IPS-20b (cell line): ENCODE data around the gene MEA1.
"Not testable (repeated sequence)": the region's sequence is repeated elsewhere in the genome, so short reads cannot be mapped to it uniquely, and the experiment has no call there.

Experiments
- H3K27ac ChIP-seq: one replicate; pipeline ENCODE4 v1.5.1; 2013; ENCODE audit warnings: low read length
- H3K27me3 ChIP-seq: 2 replicates; pipeline ENCODE4 v1.6.1; 2013; ENCODE audit warnings: mild to moderate bottlenecking, low read length, inconsistent platforms; ENCODE audit not compliant: insufficient read depth
- H3K36me3 ChIP-seq: 2 replicates; pipeline ENCODE4 v1.6.1; 2013; ENCODE audit warnings: low read depth, mild to moderate bottlenecking, inconsistent platforms, low read length, moderate library complexity; ENCODE audit not compliant: insufficient read depth
- H3K4me1 ChIP-seq: 2 replicates; pipeline ENCODE4 v1.6.1; 2013; ENCODE audit warnings: mild to moderate bottlenecking, control low read depth, inconsistent platforms, low read length, moderate library complexity; ENCODE audit not compliant: insufficient read depth
- H3K4me3 ChIP-seq: 2 replicates; pipeline ENCODE4 v1.5.1; 2013; ENCODE audit warnings: mild to moderate bottlenecking, low read length, inconsistent platforms
- H3K9ac ChIP-seq: 2 replicates; pipeline ENCODE4 v1.6.1; 2013; ENCODE audit warnings: low read depth, mild to moderate bottlenecking, inconsistent platforms, low read length, moderate library complexity
- H3K9me3 ChIP-seq: 2 replicates; pipeline ENCODE4 v1.6.1; 2013; ENCODE audit warnings: mild to moderate bottlenecking, low read depth, low read length, inconsistent platforms; ENCODE audit not compliant: insufficient read depth

The MEA1 gene

DNA sequence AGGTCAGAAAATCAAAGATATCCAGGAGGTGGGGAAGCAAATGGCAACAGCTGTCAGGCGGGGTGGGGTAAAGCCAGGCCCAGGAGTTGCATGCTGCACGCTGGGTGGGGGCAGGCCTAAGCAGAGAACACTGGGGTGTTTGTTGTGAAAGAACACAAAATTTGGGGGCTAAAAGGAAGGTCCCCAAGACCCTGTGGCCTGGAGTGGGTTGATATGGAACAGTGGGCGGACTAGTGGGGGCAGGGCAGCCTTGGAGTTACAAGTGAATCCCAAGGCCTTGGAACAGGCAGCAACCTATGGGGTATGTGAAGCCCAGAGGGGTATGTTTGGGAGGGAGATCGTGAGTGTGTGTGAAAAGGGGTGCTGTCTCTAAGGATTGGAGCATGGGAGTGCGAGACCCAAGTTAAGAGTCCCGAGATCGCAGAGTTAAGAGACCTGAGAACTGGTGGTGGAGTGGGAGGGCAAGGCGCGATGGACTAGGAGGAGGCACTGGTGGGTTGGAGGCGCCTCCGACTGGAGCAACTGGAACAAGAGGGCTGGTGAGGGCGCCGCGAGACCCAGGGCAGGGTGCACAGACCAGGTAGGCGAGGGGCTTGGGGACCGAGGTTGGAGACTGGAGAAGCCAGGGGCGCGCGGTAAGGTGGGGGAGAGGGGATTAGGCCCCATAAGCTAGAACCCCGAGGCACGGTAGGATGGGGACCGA, 39.2 kb upstream of the MEA1 start:
- Histone ChIP-seq H3K9me3 (no peaks in the 10 kb centered on the region), H3K27me3 (no peaks in the 10 kb centered on the region), H3K27ac (peak overlapping the region; percentile 93), H3K36me3 (peaks cover 45% of the 10 kb centered on the region), H3K9ac (peak overlapping the region; percentile 89), H3K4me1 (peaks cover 9% of the 10 kb centered on the region), H3K4me3 (peak overlapping the region; percentile 79)

DNA sequence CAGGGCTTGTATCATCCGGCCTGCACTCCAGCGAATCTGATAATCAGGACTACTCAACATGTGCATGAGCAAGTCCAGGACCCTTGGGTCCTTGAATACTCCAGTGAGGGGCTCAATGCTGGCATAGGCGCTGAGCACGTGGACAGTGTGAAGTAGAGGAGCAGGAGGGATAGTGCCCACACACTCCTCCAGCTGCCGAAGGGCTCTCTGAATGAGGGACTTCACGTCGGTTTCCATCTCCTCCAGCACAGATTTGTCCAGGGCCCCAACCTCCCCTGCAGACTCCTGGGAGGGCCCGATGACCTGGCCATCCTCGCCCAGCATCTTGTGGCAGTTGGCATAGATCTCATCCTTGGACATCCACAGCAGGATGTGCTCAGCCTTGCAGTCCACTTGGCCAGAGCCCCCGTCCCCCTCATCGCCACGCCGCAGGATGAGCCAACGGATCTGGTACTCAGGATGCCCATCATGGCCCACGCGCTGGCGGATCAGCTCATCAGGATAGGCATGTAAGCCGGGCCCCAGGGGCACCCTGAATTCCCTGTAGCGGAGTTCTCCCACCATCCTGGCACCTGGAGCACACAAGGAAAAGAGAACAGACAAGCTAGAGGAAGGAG, 38.6 kb upstream of the MEA1 start:
- H3K36me3 ChIP-seq, result peaks cover 44% of the 10 kb centered on the region
- peak overlapping the region; percentile 89; the same call in 1 of the 2 replicates for H3K9ac ChIP-seq
- H3K27me3 ChIP-seq, result no peaks in the 10 kb centered on the region
- no peaks in the 10 kb centered on the region for H3K9me3 ChIP-seq
- peak overlapping the region; percentile 79 for H3K4me3 ChIP-seq
- peaks cover 9% of the 10 kb centered on the region for H3K4me1 ChIP-seq
- H3K27ac ChIP-seq, result no peak overlapping the region

DNA sequence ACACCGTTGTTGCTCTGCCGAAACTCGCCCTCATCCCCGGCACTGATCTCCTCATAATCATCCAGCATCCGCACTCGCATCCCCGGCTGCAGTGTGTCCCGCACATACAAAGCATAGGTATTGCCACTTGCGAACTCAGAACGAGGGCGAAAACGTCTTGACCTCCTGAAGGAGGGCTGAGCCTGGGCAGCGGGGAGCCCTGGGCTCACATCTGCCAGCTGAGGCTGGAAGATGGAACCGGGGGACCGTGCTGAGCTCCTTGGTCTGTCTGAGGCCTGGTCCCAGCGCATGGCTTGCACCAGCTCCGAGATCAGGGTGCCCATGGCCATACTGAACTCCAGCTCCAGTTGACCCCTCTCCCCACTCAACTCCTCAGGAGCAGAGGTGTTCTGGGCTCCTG, 37.2 kb upstream of the MEA1 start:
- Histone ChIP-seq H3K9ac (no peak overlapping the region), H3K4me1 (peaks cover 9% of the 10 kb centered on the region), H3K27ac (no peak overlapping the region), H3K27me3 (no peaks in the 10 kb centered on the region), H3K36me3 (peaks cover 51% of the 10 kb centered on the region), H3K4me3 (no peak overlapping the region), H3K9me3 (no peaks in the 10 kb centered on the region)

DNA sequence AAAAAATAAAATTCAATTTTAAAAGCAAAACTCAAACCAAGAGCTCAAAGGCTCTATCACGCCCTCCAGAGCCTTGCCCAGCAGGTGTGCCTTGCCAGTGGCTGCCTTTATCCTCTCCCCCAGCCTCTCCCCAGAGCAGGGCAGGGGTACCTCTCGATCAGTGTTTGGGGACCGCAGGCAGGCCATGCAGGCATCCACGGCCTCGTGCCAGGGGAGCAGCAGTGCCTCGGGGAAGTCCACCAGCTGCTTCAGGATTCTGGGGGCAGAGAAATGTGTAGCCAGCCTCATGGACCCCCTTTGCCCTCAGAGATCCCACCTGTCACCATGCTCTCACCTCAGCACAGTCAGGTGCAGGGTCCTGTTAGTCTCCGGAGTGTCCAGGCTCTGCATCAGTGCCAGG, 34.3 kb upstream of the MEA1 start:
- peaks cover 60% of the 10 kb centered on the region for H3K36me3 ChIP-seq
- no peak overlapping the region for H3K4me3 ChIP-seq
- H3K9ac ChIP-seq, result no peak overlapping the region

DNA sequence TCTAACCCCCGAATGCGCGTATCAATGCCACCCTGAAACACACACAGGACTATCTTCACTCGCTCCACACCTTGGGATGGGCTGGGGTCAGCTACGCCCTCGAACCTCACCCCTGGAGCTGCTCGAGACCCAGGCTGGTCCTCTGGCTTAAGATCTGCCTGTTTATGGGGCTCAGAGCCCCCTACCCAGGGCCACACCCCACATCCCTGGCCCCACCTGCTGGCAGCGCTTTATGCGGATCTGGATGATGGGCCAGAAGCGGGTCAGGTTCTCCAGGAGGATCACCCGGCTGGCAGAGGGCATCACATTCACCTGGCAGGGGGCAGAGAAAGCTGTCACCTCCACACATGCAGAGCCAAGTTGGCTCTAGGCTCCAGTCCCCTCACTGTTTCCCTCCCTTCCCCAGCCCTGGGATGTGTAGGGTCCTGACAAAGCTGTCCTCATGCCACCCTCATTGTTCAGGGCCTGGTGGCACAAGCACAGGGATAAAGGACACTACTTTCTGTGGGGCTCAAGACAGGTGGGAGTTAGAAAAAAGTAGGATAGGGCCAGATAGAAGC, 31.7 kb upstream of the MEA1 start:
- Histone ChIP-seq H3K4me1 (no peaks in the 10 kb centered on the region), H3K27ac (no peak overlapping the region), H3K9ac (no peak overlapping the region), H3K4me3 (no peak overlapping the region), H3K36me3 (peaks cover 67% of the 10 kb centered on the region), H3K27me3 (no peaks in the 10 kb centered on the region), H3K9me3 (no peaks in the 10 kb centered on the region)

More for the DNA sequence above, 34.3 kb upstream of the MEA1 start:
- no peaks in the 10 kb centered on the region for H3K9me3 ChIP-seq
- no peaks in the 10 kb centered on the region for H3K27me3 ChIP-seq
- H3K27ac ChIP-seq, result no peak overlapping the region
- H3K4me1 ChIP-seq, result peaks cover 5% of the 10 kb centered on the region

DNA sequence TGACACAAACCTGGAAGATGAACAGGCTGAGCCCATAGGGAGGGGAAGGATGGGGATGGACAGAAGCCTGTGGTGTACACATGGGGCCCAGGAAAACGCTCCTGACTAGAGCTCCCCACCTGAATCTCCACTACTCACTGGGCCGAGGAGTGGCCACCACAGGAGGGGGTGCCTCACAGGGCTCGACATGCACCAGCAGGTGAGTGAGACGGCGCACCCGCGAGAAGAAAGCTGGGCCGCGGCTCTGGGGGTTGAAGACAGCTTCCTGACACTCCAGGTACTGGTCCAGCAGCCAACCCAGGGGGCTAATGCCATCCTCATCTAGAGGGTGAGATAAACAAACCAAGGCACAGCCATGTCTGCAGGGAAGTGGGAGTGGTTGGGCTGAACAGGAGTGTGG, 29.6 kb upstream of the MEA1 start:
- H3K36me3 ChIP-seq, result peaks cover 63% of the 10 kb centered on the region
- no peaks in the 10 kb centered on the region for H3K9me3 ChIP-seq
- H3K27me3 ChIP-seq, result no peaks in the 10 kb centered on the region

DNA sequence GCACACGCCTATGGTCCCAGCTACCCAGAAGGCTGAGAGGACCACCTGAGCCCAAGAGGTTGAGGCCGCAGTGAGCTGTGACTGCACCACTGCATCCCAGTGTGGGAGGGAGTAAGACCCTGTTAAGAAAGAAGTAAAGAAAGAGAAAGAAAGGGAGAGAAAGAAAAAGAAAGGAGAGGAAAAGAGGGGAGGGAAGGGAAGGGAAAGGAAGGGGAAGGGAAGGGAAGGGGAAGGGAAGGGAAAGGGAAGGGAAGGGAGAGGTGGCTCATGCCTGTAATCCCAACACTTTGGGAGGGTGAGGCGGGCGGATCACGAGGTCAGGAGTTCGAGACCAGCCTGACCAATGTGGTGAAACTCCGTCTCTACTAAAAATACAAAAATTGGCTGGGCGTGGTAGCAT, 27.7 kb upstream of the MEA1 start:
- not testable (repeated sequence) for H3K4me3 ChIP-seq, H3K9me3 ChIP-seq, H3K27ac ChIP-seq, H3K9ac ChIP-seq, H3K27me3 ChIP-seq, H3K4me1 ChIP-seq
- H3K36me3 ChIP-seq, result peaks cover 66% of the 10 kb centered on the region

More for the DNA sequence above, 29.6 kb upstream of the MEA1 start:
- Histone ChIP-seq H3K4me3 (no peak overlapping the region), H3K4me1 (no peaks in the 10 kb centered on the region), H3K9ac (no peak overlapping the region), H3K27ac (no peak overlapping the region)

DNA sequence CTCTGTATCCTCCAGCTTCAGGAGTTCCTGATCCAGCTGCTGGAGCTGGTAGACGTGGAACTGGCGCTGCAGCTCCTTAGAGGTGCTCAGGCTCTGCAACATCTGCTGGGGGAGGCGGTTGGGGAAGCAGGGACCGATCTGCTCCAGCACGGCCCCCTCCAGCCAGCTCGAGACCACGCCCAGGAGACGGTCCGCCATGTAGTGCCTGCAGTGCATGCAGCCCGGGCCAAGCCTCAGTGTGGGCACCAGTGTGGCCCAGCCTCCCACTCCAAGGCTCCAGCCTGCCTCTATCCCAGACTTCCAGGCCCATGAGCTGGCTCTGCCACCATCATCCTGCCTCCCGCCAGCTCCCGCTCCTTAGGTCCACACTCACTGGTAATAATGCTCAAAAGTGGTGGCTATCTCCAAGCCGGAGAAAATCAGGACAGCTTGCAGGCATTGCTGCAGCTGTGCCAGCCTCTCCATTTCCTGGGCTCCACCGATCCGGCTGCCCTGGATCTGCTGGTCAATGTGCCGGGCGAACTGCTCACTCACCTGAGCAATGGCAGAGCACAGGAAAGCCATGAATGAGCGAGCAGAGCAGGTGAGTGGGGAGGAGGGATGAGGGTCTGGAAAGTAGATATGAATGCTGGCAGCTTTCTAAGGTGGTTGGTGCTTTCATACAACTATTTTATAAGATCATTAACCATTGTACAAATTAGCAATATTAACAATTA, 27.0 kb upstream of the MEA1 start:
- Histone ChIP-seq H3K4me1 (no peaks in the 10 kb centered on the region), H3K27ac (no peak overlapping the region), H3K9me3 (no peaks in the 10 kb centered on the region), H3K9ac (no peak overlapping the region), H3K27me3 (no peaks in the 10 kb centered on the region), H3K4me3 (no peak overlapping the region), H3K36me3 (peaks cover 63% of the 10 kb centered on the region)

DNA sequence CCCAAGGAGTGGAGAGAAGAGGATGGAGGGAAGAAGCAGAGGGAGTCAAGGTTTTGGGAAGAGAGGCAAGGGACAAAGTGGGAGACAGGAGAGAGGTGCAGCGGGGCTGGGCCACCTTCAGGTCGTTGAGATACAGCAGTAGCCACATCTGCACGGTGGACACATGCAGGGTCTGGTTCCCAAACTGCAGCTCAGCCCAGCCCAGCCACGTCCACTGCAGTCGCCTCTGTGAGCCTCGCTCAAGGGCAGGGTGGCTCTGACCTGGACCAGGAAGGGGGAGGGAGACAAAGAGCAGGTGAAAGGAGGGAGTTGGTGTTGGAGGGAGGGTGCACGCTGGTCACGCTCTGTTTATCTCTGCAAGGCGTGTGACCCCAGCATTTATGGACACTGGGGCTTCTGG, 25.0 kb upstream of the MEA1 start:
- Histone ChIP-seq H3K9me3 (no peaks in the 10 kb centered on the region), H3K36me3 (peaks cover 64% of the 10 kb centered on the region), H3K4me3 (no peak overlapping the region), H3K4me1 (no peaks in the 10 kb centered on the region), H3K27me3 (no peaks in the 10 kb centered on the region), H3K9ac (no peak overlapping the region), H3K27ac (no peak overlapping the region)

DNA sequence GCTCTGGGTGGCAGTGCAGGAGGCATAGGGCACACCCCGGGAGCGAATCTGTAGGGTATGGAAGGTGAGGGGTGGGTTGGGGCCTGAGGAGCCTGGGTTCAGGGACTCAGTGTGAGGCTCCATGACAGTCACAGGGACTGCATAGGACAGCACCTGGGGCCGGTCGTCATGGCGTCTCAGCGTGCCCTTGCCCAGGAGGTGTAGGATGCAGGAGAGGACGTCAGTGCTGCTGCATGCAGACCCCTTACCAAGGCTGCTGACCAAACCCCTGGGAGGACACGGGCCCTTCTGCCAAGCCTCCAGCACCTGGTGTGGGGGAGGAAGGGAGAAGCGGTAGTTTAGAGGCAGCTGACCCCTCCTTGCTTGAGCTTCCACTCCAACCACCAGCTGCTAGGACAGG, 24.0 kb upstream of the MEA1 start:
- Histone ChIP-seq H3K36me3 (peaks cover 62% of the 10 kb centered on the region), H3K27me3 (no peaks in the 10 kb centered on the region), H3K9ac (no peak overlapping the region), H3K9me3 (no peaks in the 10 kb centered on the region), H3K27ac (no peak overlapping the region), H3K4me1 (no peaks in the 10 kb centered on the region), H3K4me3 (no peak overlapping the region)

DNA sequence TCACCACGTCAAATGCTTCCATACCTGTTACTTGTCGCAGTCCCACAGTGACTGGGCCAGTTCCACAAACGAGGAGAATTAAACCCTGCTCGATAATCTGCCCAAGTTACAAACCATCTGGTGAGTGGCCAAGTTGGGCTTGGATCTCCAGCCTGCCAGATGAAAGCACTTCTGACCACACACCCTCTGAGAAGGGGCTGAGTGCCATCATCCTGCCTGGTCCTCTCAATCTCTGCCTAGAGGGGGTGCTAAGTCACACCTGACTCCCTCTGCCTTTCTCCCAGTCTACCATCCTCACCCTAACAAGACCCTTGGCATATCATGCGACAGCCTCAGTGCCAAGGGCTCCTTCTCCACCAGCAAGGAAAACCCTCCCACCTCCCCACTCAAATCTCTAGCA, 23.5 kb upstream of the MEA1 start:
- Histone ChIP-seq H3K27ac (no peak overlapping the region), H3K36me3 (peaks cover 64% of the 10 kb centered on the region), H3K9me3 (no peaks in the 10 kb centered on the region), H3K27me3 (no peaks in the 10 kb centered on the region), H3K4me3 (no peak overlapping the region), H3K4me1 (no peaks in the 10 kb centered on the region), H3K9ac (no peak overlapping the region)

DNA sequence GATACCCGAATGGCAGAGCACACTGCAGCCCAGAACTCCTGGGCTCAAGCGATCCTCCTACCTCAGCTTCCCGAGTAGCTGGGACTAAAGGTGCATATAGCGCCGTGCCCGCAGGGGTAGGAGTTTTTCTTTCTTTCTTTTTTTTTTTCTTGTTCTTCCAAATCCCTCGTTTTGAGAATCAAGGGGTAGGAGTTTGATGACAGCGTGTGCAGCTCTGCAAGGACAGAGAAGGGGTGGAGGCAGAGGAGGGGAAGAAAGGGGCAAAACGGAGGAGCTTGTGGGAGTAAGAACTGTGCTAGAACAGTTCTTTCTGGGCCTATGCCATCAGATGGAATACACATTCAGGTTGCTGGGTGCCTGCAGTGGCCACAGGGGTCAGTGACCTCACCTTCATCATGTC, 23.0 kb upstream of the MEA1 start:
- Histone ChIP-seq H3K27me3 (no peaks in the 10 kb centered on the region), H3K9ac (no peak overlapping the region), H3K36me3 (peaks cover 69% of the 10 kb centered on the region), H3K4me1 (no peaks in the 10 kb centered on the region), H3K4me3 (no peak overlapping the region), H3K9me3 (no peaks in the 10 kb centered on the region), H3K27ac (no peak overlapping the region)
